ENCODE data around the gene FBXW11.

FBXW11 gene

GRCh38 chr5:172003746-172004145 lies 2.7 kb downstream of the FBXW11 start:
- H3K27me3 ChIP-seq (ENCODE audit: low read depth, low read length): no peaks in the 10 kb centered on the region
- TF ChIP-seq CTCF (IDR thresholded peaks at IDR 0.05; ENCODE audit: low read depth, low read length) (no peak), EZH2phosphoT487 (IDR thresholded peaks at IDR 0.05; ENCODE audit: low read depth) (no peak)
- H2AFZ ChIP-seq (ENCODE audit: low read depth, low read length): no peak overlapping the region
- peak overlapping the region; percentile 89 for H3K27ac ChIP-seq (ENCODE audit: low read length)
- H4K20me1 ChIP-seq (ENCODE audit: insufficient read depth, low read length): peaks cover 61% of the 10 kb centered on the region
- H3K79me2 ChIP-seq (ENCODE audit: low read length): peaks cover 86% of the 10 kb centered on the region
- peaks cover 24% of the 10 kb centered on the region for H3K36me3 ChIP-seq (replicated peaks; ENCODE audit: low read depth, low read length)
- H3K4me1 ChIP-seq (ENCODE audit: low read length): peaks cover 54% of the 10 kb centered on the region
- H3K4me3 ChIP-seq (ENCODE audit: low read length): peak overlapping the region; percentile 86
- peak overlapping the region; percentile 8 for H3K9ac ChIP-seq (ENCODE audit: low read length)
- no peaks in the 10 kb centered on the region for H3K9me3 ChIP-seq (ENCODE audit: insufficient read depth, low read length)
- H3K4me2 ChIP-seq (ENCODE audit: low read length): peak overlapping the region; percentile 90

- peaks cover 94% of the 10 kb centered on the region for H3K79me2 ChIP-seq (ENCODE audit: low read length)
- H4K20me1 ChIP-seq (ENCODE audit: insufficient read depth, low read length): peaks cover 69% of the 10 kb centered on the region
- peak overlapping the region; percentile 8; the same call in 1 of the 2 replicates for H3K9ac ChIP-seq (ENCODE audit: low read length)
- no peaks in the 10 kb centered on the region for H3K27me3 ChIP-seq (ENCODE audit: low read depth, low read length)
- H2AFZ ChIP-seq (ENCODE audit: low read depth, low read length): no peak overlapping the region
- no peaks in the 10 kb centered on the region for H3K9me3 ChIP-seq (ENCODE audit: insufficient read depth, low read length)
- H3K4me3 ChIP-seq (ENCODE audit: low read length): peak overlapping the region; percentile 86
- H3K36me3 ChIP-seq (replicated peaks; ENCODE audit: low read depth, low read length): peaks cover 24% of the 10 kb centered on the region
- TF ChIP-seq CTCF (IDR thresholded peaks at IDR 0.05; ENCODE audit: low read depth, low read length): no peak
- no peak for TF ChIP-seq EZH2phosphoT487 (IDR thresholded peaks at IDR 0.05; ENCODE audit: low read depth)
- peak overlapping the region; percentile 90 for H3K4me2 ChIP-seq (ENCODE audit: low read length)
- peak overlapping the region; percentile 89; the same call in 1 of the 2 replicates for H3K27ac ChIP-seq (ENCODE audit: low read length)
- peaks cover 58% of the 10 kb centered on the region for H3K4me1 ChIP-seq (ENCODE audit: low read length)
These were observed 3.5 kb downstream of the FBXW11 start for GRCh38 chr5:172002840-172003512.

GRCh38 chr5:172002310-172002709 lies 4.1 kb downstream of the FBXW11 start:
- TF ChIP-seq CTCF (IDR thresholded peaks at IDR 0.05; ENCODE audit: low read depth, low read length) (peak; percentile 56), EZH2phosphoT487 (IDR thresholded peaks at IDR 0.05; ENCODE audit: low read depth) (no peak)
- peaks cover 75% of the 10 kb centered on the region for H4K20me1 ChIP-seq (ENCODE audit: insufficient read depth, low read length)
- H3K9me3 ChIP-seq (ENCODE audit: insufficient read depth, low read length): no peaks in the 10 kb centered on the region
- H3K4me3 ChIP-seq (ENCODE audit: low read length): no peak overlapping the region
- H3K36me3 ChIP-seq (replicated peaks; ENCODE audit: low read depth, low read length): peaks cover 24% of the 10 kb centered on the region
- H3K4me2 ChIP-seq (ENCODE audit: low read length): 0 out of 2 replicates have a peak overlapping the region, but pooled peaks have one; percentile 90
- peaks cover 56% of the 10 kb centered on the region for H3K4me1 ChIP-seq (ENCODE audit: low read length)
- no peak overlapping the region for H3K27ac ChIP-seq (ENCODE audit: low read length)
- no peaks in the 10 kb centered on the region for H3K27me3 ChIP-seq (ENCODE audit: low read depth, low read length)
- H2AFZ ChIP-seq (ENCODE audit: low read depth, low read length): no peak overlapping the region
- no peak overlapping the region for H3K9ac ChIP-seq (ENCODE audit: low read length)
- H3K79me2 ChIP-seq (ENCODE audit: low read length): peaks cover 94% of the 10 kb centered on the region

- TF ChIP-seq CTCF (IDR thresholded peaks at IDR 0.05; ENCODE audit: low read depth, low read length) (no peak), EZH2phosphoT487 (IDR thresholded peaks at IDR 0.05; ENCODE audit: low read depth) (no peak)
- Histone ChIP-seq H3K9ac (ENCODE audit: low read length) (no peak overlapping the region), H3K4me3 (ENCODE audit: low read length) (peak overlapping the region; percentile 2), H3K4me2 (ENCODE audit: low read length) (peak overlapping the region; percentile 56), H3K4me1 (ENCODE audit: low read length) (peaks cover 60% of the 10 kb centered on the region), H2AFZ (ENCODE audit: low read depth, low read length) (no peak overlapping the region), H4K20me1 (ENCODE audit: insufficient read depth, low read length) (peaks cover 97% of the 10 kb centered on the region), H3K36me3 (replicated peaks; ENCODE audit: low read depth, low read length) (peaks cover 37% of the 10 kb centered on the region), H3K9me3 (ENCODE audit: insufficient read depth, low read length) (no peaks in the 10 kb centered on the region), H3K27me3 (ENCODE audit: low read depth, low read length) (no peaks in the 10 kb centered on the region), H3K27ac (ENCODE audit: low read length) (no peak overlapping the region), H3K79me2 (ENCODE audit: low read length) (peaks cover 93% of the 10 kb centered on the region)
These were observed 6.6 kb downstream of the FBXW11 start for GRCh38 chr5:171999877-172000276.

All from OCI-LY3 (cell line).